HPDE6-E6E7 (cell line): ENCODE results near the gene KCNMA1.
"Not testable (repeated sequence)": the region's sequence is repeated elsewhere in the genome, so short reads cannot be mapped to it uniquely, and the experiment has no call there.

ENCODE experiments used
- DNase-seq: peaks from one replicate; pipeline ENCODE4 v3.0.0; 2011; ENCODE audit warnings: missing footprints; ENCODE audit errors: extremely low spot score

The KCNMA1 gene

DNA sequence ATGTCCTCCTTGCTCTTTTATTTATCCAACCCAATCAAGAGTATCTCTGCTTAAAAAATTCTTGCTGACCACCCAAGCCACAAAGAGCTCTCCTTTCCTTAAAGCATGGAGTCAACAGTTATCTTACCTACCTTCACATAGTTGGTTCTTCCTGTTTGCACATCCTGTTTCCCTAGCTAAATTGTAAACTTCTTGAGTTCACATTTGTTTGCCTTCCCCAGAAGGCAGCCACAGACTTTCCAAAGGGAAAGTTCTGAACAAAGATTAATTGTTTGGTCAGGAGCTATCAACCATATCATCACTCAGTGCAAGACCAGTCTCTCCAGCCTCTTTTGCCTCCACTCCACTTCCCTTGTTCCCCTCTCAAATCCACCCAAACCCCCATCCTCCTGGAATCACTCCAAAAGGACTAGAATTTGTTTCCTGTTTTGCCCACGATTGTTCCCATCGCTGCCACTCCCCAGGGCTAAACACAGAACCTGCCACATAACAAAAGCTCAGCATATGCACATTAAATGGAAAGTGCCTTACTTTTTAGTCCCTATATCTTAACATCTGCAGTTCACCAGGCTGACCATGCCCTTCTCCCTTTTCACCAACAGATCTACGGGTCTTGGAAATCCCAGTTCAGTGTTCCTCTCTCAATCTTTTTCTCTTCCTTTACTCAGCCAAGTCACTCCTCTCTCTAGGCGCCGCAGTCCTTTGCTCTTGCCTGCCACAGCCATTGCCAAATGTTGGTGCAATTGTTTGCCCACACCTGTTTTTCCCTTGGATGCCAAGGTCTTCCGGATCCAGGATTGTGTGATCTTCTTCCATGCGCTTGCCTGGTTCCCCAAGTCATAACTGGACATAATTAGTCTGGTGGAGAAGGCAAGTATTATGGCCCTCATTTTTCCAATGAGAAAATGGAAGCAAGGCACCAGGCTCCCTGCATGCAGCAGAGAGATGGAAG, 265.5 kb downstream of the KCNMA1 start:
- DNase-seq: no peak

DNA sequence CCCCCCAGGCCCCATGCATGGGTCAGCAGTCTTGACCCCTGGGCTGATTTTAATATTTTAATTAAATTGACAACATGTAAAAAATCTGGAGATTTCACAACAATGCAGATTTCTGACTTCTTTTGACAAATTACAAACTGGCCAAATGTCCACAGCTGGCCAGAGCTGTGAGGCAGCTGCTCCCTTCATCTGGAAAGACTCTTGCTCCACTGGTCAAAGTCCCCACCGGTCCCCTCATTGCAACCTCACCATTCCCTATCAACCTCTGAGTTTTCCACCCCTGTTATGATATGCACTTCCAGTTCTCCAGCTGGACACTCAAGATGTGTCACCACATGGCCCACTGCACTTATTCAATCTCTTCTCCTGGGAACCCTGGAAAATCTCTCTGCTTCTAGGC, 266.2 kb downstream of the KCNMA1 start:
- no peak for DNase-seq

DNA sequence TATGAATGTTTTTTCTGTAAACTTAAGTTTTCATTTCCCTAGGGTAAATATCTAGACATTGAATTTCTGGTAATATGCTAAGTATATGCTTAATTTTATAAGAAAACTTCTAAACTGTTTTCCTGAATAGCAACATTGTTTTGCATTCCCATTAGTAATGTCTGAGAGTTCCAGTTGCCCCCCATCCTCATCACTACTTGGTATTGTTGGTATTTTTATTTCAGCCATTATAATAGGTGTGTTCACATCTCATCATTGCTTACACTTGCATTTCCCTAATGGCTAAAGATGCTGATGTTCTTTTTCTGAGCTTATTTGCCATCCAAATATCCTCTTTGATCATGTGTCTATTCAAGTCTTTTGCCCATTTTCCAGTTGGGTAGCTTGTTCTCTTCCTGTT, 269.6 kb downstream of the KCNMA1 start:
- DNase-seq: no peak

DNA sequence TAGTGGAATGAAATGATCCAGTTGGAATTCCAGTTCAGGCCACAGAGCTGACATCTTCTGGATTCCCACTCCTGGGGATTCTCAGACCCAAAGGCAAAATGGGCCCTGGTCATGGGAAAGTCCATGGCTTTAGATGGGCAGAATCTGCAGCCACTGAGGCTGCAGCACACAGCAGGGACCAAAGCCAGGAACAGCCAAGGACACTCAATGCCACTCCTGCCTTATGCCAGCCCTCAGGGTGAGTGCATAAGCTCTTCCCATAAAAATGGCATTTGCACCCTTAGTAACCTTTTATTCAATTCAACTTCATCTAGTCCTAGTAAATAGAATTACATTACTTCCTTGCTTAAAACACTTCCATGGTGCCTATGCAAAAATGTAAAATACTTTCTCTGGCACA, 274.4 kb downstream of the KCNMA1 start:
- DNase-seq: no peak

DNA sequence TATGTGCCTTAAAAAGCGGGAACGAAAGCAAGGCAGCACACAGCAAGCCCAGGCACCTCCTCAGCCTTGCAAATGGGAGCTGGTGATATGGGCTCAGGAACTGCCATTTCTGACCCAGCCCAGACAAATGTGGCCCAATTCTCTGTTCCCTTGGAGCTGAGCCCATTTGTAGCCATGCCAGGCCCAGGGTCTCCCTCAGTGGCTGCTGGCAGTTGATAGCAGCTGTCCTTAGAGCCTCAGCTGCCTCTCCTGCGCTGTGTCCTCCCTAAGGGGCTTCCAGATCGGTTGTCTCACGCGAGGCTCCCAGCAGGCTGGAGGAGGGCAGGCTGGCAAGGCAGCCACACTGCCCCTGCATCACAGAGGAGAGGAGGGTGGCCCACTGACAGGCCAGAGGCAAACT, 275.8 kb downstream of the KCNMA1 start:
- no peak for DNase-seq

DNA sequence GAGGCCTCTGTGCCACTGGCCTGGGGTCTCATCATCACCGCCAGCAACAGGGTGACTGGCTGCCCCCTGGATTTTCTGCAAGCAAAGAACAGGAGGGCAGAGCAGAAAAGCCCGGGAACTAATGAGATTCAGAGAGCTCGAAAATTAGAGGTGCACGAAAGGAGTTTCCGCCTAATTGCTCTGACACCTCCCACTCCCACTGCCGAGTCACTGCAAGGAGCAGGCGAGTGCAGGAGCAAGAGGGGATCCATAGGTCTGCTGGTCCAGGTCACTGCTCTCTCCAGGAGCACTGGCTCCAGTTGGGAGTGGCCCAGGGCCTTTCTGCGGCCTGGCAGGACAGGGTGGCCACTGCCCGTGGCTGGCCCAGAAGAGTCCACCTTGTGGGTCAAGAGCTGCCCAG, 276.2 kb downstream of the KCNMA1 start:
- DNase-seq: no peak

DNA sequence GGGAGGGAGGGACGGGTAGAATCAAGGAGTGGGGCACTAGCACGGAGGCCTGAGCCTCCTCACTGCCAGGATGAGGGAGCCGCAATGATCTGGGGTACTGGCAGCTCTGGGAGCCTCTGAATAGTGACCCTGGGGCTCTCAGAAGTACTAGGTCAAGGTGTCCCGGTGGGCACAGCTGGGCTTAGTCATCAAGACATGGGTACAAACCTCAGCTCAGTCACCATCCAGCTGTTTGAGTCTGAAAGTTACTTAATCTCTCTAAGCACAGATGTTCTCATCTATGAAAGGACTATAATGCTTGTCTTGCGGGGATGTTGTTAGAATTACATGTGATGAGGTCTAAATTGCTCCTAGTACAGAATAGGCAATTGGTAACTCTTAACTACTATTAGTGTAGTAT, 276.8 kb downstream of the KCNMA1 start:
- DNase-seq: no peak

DNA sequence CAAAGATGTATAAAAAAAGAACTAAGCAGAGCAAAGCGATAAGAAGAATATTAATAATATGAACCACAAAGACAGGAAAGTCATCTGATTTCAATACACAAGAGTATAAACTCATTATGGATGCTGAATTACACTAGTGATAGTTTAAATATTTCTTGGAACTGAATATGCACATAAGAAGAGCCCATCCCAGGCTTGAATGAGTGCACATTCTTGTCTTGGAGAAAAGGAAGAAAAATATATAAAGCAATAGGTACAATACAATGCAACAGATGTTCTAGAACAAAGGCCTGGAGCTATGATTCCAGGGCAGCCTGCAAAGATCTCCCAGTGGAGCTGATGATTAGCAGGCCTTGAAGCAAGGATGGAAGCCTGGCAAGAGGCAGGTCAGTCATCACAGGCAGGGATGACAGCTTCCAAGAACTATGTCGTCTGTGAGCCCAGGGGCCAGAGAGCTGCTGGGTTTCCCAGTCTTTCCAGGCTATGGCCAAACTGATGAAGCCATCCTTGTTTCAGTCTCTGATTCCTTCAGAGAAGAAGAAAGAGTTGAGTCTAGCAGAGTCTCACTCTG, 277.6 kb downstream of the KCNMA1 start:
- no peak for DNase-seq

DNA sequence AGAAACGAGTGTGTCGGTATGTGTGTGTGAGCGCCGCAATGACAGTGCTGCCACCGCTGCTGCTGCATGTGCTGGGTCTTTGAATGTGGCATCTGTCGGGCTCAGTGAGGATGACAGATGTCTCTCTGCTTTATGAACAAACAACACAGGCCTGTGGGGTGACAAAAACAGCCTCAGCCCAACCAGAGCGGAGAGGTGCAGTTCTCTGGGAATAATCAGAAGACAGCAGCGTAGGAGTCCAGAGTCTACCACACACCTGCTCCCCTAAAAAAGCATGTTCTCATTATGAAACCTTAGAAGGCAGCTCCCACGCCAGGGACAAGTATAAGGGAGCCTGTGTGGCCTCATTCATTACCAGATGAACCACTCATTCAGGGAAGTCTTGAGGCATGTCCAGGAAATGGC, 278.3 kb downstream of the KCNMA1 start:
- no peak for DNase-seq

DNA sequence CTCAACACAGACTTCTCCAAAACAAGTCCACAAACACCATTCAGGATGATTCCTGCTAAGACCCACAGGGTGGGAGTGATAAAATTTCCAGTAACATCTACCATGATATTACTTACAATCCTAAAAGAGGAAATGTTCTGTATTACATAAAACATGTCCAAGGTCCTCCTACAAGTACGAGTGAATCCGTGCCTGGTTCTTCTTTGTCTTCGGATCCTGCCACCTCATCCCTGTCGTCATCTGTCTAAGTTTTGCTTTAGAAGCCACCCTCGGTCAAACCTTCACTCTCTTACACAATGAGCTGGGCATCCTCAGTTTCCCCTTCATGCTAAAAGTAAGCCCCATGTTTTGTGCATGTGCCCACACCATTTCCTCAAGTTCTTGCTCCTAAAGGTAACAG, 279.0 kb downstream of the KCNMA1 start:
- DNase-seq: no peak

DNA sequence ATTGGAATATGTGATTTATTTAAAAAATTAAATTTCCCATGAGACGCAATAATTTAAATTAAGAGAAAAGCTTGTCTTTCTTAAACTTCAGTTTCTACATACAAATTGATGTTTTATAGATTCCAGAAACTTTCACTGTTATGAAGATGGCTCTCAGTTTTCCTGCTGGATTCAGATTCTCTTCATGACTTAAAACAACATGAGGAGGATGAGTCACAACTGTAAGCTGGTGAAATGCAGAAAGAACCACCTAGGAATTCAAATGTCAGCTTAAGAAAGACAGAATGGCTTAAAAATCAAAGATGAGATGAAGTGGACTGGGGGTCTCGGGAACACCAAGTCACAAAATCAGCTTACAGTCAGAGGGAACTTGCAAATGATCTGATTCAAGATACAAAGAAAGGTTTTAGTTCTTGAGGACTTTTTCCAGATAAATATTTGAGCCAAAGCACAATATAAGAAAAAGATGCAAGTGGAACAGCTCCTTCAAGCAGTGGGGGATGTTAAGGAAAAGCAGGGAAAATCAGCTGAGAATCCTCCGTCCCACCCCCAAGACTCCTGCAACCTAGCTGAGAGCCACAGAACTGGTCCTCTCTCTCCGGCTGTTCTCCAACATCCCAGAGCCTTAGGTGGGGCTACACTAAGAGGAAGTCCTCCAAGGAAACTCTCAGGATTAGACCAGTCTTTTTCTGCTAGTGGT, 279.8 kb downstream of the KCNMA1 start:
- DNase-seq: peak; percentile 42

DNA sequence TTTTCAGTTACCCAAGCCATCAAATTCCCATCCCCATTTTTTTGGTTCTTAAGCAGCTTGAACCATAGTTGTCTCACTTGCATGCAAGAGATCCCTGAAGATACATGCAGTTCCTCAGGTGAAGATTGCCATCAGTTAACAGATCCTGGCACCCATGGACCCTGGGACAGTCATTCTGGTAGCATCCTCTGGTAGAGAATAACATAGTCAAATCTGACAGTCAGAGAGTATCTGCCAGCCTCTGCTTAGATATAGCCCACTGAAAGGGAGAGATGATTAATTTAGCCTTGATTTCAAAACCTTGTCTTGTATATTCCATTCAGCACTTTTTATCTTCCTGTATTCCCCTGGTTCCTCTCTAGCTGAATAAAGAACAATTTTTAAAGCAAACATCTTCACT, 280.4 kb downstream of the KCNMA1 start:
- no peak for DNase-seq

DNA sequence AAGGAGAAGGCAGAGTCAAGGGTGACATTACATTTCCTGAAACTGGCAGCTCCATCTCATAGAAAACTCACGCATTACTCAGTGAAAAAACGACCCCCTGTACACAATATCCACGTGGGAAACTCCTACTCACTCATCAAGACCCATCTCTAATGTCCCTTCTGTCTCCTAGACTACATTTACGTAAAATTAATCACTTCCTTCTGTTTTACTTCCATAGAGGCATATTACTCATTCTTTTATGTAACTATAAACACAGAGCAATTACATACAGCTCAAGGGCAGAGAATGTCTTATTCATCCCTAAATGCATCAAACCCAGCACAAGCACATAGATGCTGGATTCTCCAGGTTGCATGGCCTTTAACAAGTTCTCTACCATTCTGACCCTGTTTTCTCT, 281.8 kb downstream of the KCNMA1 start:
- DNase-seq: peak; percentile 61

DNA sequence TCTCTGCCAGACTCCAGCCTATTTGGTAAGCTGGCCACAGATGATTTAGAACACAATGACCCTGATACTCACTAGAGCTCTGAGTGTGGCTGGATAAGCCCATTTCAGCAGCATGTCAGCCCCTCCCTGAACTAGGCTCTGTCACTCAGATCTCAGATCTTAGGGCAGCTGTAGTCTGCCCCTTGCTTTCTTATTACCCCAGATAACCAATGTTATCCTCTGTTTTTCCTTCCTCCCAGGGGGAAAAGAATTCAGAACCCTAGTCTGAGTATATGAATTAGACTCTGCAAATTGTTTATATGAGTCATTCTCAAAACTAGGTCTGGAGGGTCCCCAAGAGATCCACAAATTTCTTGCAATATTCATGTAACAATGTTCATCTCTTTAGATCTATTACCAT, 286.2 kb downstream of the KCNMA1 start:
- DNase-seq: no peak

DNA sequence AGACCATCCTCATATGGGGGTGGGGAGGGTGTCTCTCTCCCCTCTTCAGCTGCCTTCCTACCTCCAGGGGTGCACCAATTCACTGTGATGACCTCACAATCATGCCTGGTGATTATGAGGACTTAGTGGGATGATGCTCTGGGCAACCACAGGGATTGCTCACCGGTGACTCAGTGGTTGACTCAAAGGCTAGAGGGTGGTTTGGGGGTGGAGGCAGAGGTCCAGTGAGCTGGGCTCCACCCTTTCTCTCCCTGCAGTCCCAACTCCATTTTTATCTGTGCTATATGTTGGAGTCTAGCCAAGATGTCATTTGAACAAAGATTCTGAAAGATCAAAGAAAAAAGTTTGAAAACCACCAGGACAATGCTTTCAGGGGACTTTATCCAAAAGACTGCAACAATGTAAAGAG, 286.9 kb downstream of the KCNMA1 start:
- DNase-seq: peak; percentile 99

DNA sequence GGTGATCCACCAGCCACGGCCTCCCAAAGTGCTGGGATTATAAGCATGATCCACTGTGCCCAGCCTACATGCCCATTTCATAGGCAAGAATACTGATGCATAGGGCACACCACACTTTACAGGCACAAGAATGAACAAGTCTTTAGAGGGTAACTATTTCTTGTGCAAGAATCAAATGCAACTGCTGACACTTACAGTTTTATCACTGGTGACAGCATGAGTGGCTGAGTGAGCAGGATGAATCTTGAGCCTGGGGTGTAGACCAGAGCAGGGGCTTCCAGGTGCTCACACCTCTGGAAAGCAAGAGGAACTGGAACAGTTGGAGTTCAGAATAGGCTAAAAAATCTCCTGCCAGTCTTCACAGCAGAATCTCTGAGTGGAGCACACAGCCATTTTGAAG, 287.5 kb downstream of the KCNMA1 start:
- no peak for DNase-seq

DNA sequence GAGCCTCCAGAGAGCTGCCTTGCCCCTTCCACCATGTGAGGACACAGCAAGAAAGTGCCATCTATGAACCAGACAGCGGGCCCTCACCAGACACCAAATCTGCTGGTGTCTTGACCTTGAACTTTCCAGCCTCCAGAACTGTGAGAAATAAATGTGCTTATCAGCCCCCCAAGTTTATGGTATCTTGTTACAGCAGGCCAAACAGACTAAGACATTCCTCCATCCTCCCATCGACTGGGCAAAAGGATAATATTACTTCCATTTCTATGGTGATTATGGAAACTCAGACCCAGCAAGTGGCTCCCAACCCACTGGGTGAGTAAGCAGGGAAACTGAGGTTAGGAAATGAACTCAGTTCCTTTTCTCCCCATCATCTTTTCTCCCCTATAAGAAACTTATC, 288.4 kb downstream of the KCNMA1 start:
- no peak for DNase-seq

DNA sequence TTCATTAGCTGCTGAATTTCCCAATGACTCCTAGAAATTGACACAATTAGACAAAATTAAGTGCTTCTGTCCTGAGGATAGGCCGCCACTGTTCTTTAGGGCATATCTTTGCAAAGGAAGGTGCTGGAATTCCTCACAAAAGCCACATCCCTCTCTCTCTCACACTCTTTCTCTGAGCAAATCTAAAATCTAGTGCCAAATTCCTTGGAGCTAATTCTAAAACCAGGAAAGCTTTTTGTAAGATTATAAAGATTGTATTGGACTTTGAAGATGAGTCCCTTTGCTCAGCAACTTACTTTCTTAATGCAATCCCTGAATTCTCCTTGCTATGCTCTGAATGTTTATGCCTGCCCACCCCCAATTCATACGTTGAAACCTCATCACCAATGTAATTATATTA, 288.9 kb downstream of the KCNMA1 start:
- DNase-seq: no peak

DNA sequence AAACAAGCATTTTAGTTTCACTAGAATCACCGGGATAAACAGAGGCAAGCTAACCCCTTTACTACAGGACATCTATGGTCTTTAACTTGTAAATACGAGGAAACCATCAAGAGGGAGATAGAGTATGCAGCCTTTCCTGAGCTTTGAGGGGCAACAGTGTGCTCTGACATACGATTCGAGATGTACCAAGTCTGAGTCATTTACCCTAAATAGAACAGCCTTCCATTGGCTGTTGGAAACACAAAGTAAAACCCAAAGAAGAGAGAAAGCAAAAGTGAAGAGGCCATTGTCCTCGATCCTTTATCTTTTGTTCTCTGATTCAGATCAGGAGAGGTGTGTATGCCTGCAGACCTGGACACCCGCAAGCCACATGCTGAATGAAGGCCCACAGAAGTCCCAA, 289.5 kb downstream of the KCNMA1 start:
- DNase-seq: no peak

DNA sequence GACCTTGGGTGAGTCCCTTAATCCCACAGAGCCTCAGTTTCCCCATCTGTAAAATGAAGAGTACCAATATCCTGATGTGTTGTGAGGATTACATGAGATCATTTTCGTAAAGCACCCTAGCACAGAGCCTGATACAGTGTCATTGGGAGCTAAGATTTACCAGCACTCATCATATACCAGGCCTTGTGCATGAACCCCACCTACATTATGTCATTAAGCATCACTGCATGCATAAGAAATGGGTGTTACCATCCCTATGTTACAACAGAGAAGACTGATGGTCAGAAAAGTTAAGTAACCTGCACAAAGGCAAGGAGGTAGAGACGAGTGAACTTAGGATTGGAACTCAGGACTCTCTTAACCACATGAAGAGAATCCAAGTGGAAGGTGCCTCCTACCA, 290.6 kb downstream of the KCNMA1 start:
- DNase-seq: no peak

DNA sequence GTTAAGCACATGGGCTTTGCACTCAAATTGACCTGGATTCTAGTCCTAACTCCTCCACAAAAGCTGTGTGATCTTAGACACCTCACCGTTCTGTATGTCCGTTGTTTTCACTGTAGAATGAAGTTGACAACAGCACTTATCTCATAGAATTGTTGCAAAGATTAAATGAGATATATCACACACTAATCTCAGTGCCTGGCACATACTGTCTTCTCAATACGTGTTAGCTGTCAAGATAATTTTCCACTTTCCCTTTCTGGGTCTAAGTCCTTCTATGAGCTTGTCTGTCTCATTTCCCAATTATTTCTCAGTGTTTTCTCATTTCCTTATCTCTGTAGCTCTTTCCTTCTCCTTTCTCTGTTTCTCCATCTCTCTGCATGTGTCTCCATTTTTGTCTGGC, 296.6 kb downstream of the KCNMA1 start:
- no peak for DNase-seq

DNA sequence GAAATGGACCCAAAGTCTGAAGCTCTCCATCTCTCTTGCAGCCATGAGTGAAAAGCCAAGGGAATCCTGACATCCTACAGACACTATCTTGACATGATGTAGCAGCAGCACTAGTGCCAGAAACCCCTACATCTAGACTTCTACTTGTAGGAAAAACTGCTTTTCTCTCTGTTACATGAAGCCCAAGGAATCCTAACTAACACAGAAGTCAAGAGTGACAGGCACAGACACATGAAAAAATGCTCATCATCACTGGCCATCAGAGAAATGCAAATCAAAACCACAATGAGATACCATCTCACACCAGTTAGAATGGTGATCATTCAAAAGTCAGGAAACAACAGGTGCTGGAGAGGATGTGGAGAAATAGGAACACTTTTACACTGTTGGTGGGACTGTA, 297.7 kb downstream of the KCNMA1 start:
- not testable (repeated sequence) for DNase-seq

DNA sequence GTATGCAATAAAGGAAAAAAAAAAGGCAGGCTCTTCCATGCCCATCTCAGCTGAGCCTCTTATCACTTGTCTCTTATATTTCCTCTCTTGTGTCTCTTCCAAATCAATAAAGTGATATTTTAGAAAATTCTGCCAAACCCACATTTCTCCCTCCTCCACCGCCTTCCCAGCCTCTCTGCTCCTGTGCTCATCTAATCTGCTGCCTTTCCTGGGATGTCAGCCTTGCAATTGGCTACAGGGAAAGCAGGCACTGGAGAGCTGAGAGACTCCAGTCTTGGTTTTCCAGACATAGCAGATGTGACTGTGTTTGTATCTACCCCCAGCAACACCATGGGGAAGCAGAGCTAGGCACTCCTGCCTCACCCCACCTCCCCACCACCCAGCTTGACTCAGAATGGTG, 298.4 kb downstream of the KCNMA1 start:
- no peak for DNase-seq
